Natural killer cell (primary cell): Measurements from ENCODE around the gene BEST1. TPM values are rescaled to one million over a fixed set of nuclear protein-coding genes. Genes with fewer than 3 reads are reported as not detected.

ENCODE experiments used
- ATAC-seq, 3 donors: fragments of 150-1000 bp in 2 of 3; fragments of 200-7000 bp in 1 of 3; cut with Tn5 transposase; 1 replicate in 1 of 3; 2 replicates in 2 of 3; pipeline ENCODE4 v1.10.0; 2021; ENCODE audit warnings: mild to moderate bottlenecking in 2 of 3, moderate library complexity in 2 of 3
- DNase-seq, 2 donors: peaks; one replicate each; pipeline versions ENCODE4 v3.0.0 to v3.0.0-alpha.2; 2013 to 2021; ENCODE audit warnings: mixed read lengths in 1 of 2
- H3K27ac ChIP-seq: one replicate; pipeline ENCODE4 v1.5.1; 2013; ENCODE audit warnings: mild to moderate bottlenecking, low read length
- H3K27me3 ChIP-seq: one replicate; pipeline ENCODE4 v1.6.1; 2013; ENCODE audit warnings: low read length; ENCODE audit not compliant: control insufficient read depth, insufficient read depth
- H3K36me3 ChIP-seq: one replicate; pipeline ENCODE4 v1.6.1; 2013; ENCODE audit warnings: low read length; ENCODE audit not compliant: control insufficient read depth, insufficient read depth
- H3K4me1 ChIP-seq: one replicate; pipeline ENCODE4 v1.6.1; 2013; ENCODE audit warnings: low read length; ENCODE audit not compliant: control insufficient read depth, insufficient read depth
- H3K4me3 ChIP-seq: one replicate; pipeline ENCODE4 v1.5.1; 2013; ENCODE audit warnings: low read length
- H3K9me3 ChIP-seq: one replicate; pipeline ENCODE4 v1.6.1; 2013; ENCODE audit warnings: low read length; ENCODE audit not compliant: control insufficient read depth, insufficient read depth
- H3K27ac Mint-ChIP-seq, 2 donors: one replicate each; pipeline ENCODE4 v1.8.0; 2022; ENCODE audit warnings: mild to moderate bottlenecking in 2 of 2, mixed read lengths in 2 of 2, moderate library complexity in 1 of 2
- H3K27me3 Mint-ChIP-seq, 2 donors: one replicate each; pipeline ENCODE4 v1.8.0; 2022; ENCODE audit warnings: low read depth in 2 of 2, mixed read lengths in 2 of 2
- H3K36me3 Mint-ChIP-seq: one replicate; pipeline ENCODE4 v1.8.0; 2022; ENCODE audit warnings: mixed read lengths
- H3K4me1 Mint-ChIP-seq, 2 donors: one replicate each; pipeline ENCODE4 v1.8.0; 2022; ENCODE audit warnings: mixed read lengths in 2 of 2
- H3K4me3 Mint-ChIP-seq: one replicate; pipeline ENCODE4 v1.8.0; 2022; ENCODE audit warnings: mild to moderate bottlenecking, moderate library complexity, mixed read lengths
- H3K9me3 Mint-ChIP-seq, 2 donors: one replicate each; pipeline ENCODE4 v1.8.0; 2022; ENCODE audit warnings: mixed read lengths in 2 of 2
- WGBS: methylation state at CpG from one replicate; pipeline ENCODE4 v1.1.7; 2013; ENCODE audit warnings: missing lambda C conversion rate; ENCODE audit not compliant: insufficient coverage; 5-methylcytosine and 5-hydroxymethylcytosine counted together
- intact Hi-C: fragments of 100-400 bp; cut with micrococcal nuclease; formaldehyde crosslinking; loops from one replicate; pipeline ENCODE4 v1.14.2; 2022
- total RNA-seq, 4 donors: library from RNA; stranded (reverse); fragments of 120-200 nt in 1 of 4; gene quantifications; one replicate each; pipeline versions ENCODE4 v1.2.3 to v1.2.4, GENCODE V29; 2013 to 2022
- TF ChIP-seq, protein P1 (sequence below): fragments of 200-600 bp; IDR thresholded peaks from one replicate; pipeline ENCODE4 v1.8.0; 2022; ENCODE audit warnings: antibody characterized with exemption

Gene BEST1
- total RNA-seq, 3 donors from 2014 or later (not counting 1 experiment from before 2014, with no cell fraction given): 0.32 to 2.0 (median 1.4) TPM

DNA sequence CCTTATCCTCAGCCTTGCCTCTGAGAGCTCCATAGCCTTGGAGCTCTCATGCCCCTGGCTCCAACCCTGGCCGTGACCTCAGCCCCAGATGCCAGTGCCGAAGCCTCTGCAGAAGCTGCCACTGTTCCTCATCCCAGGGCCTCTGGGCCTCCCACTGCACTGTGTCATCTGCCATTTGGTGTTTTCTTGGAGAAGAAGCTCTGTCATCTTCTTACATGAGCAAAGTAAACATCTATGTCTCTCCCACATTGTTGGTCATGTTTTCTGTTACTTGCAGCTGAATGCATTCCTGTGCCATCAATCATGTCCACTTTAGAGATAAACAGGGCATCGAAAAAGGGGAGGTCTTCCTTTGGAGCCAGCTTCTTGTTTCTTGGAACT, 62.3 kb downstream of the BEST1 start:
- TF ChIP-seq, protein P1, sequence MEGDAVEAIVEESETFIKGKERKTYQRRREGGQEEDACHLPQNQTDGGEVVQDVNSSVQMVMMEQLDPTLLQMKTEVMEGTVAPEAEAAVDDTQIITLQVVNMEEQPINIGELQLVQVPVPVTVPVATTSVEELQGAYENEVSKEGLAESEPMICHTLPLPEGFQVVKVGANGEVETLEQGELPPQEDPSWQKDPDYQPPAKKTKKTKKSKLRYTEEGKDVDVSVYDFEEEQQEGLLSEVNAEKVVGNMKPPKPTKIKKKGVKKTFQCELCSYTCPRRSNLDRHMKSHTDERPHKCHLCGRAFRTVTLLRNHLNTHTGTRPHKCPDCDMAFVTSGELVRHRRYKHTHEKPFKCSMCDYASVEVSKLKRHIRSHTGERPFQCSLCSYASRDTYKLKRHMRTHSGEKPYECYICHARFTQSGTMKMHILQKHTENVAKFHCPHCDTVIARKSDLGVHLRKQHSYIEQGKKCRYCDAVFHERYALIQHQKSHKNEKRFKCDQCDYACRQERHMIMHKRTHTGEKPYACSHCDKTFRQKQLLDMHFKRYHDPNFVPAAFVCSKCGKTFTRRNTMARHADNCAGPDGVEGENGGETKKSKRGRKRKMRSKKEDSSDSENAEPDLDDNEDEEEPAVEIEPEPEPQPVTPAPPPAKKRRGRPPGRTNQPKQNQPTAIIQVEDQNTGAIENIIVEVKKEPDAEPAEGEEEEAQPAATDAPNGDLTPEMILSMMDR: no peak
- Mint-ChIP-seq H3K9me3 (no peaks in the 10 kb centered on the region), H3K4me3 (no peak overlapping the region), H3K4me1 (peaks cover 0 to 6% of the 10 kb centered on the region in 2 donors), H3K36me3 (no peaks in the 10 kb centered on the region), H3K27ac (no peak overlapping the region), H3K27me3 (peaks cover 0 to 2% of the 10 kb centered on the region in 2 donors)
- Histone ChIP-seq H3K27me3 (no peaks in the 10 kb centered on the region), H3K36me3 (no peaks in the 10 kb centered on the region), H3K27ac (no peak overlapping the region), H3K4me3 (no peak overlapping the region), H3K9me3 (no peaks in the 10 kb centered on the region), H3K4me1 (peaks cover 4% of the 10 kb centered on the region)
- intact Hi-C loops: no loop called here
- DNase-seq (no peak), ATAC-seq (no peak)
- 90% methylated on average over 3 of the region's 3 CpGs for WGBS

DNA sequence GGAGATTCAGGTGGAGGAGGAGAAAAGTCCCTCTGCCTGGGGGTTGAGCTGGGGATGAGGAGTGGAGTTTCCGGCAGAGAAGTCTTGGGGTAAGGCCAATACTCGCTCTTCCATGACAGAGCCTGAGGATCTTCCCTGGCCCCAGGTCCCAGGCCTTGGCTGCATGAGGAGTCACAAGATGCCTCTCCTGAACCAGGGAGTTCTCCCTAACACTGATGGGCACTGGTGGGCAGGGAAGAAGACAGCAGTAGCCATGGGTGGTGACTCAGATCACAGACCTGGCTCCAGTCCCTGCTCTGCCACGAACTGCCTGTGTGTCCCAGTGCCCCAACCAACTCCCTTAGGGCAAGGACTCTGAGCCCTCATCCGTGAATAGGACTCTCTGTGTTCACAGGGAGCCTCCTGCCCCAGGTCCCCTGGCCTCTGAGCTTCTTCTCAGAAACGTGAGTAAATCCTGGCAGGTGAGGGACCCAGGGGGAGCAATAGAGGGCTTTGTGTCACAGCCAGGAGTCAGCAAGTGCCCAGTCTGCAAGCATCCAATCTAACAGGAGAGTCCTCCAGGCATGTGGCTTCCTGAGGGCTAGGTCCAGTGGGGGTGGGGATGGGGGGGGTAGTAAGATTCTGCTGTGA, 62.8 kb downstream of the BEST1 start:
- Mint-ChIP-seq H3K4me3 (no peak overlapping the region), H3K36me3 (no peaks in the 10 kb centered on the region), H3K4me1 (peaks cover 0 to 6% of the 10 kb centered on the region in 2 donors), H3K27me3 (peaks cover 0 to 2% of the 10 kb centered on the region in 2 donors), H3K9me3 (no peaks in the 10 kb centered on the region), H3K27ac (no peak overlapping the region)
- 81% methylated on average over 5 of the region's 5 CpGs for WGBS
- Histone ChIP-seq H3K4me1 (peaks cover 4% of the 10 kb centered on the region), H3K27me3 (no peaks in the 10 kb centered on the region), H3K9me3 (no peaks in the 10 kb centered on the region), H3K4me3 (no peak overlapping the region), H3K27ac (no peak overlapping the region), H3K36me3 (no peaks in the 10 kb centered on the region)
- ATAC-seq (no peak), DNase-seq (no peak)
- intact Hi-C loops: no loop called here
- TF ChIP-seq, protein P1: no peak

Other genes with a start within 250 kb of the BEST1 start
- gene MYRF, start 197.7 kb upstream of the BEST1 start, total RNA-seq: 10 to 100 TPM in 1 of 3 donors, 1 to 10 TPM in 2; 4.9 to 15.3 (median 7.3) TPM
- gene TMEM258, start 157.8 kb upstream of the BEST1 start, total RNA-seq: 10 to 100 TPM; 64.4 to 69.3 (median 66.1) TPM
- 10 to 100 TPM; 14.2 to 17.8 (median 17.5) TPM for gene FEN1, start 157.4 kb upstream of the BEST1 start, total RNA-seq
- 10 to 100 TPM in 2 of 3 donors, 1 to 10 TPM in 1; 9.3 to 17.2 (median 10.2) TPM for gene FADS1, start 133.3 kb upstream of the BEST1 start, total RNA-seq
- 10 to 100 TPM; 30.4 to 52.7 (median 34.4) TPM for gene FADS2, start 122.1 kb upstream of the BEST1 start, total RNA-seq
- gene FADS3, start 58.8 kb upstream of the BEST1 start, total RNA-seq: 10 to 100 TPM; 10.8 to 17.8 (median 11.5) TPM
- gene RAB3IL1, start 32.8 kb upstream of the BEST1 start, total RNA-seq: not detected
- 1,000 to 10,000 TPM; 1,067 to 1,951 (median 1,796) TPM for gene FTH1, start 17.3 kb downstream of the BEST1 start, total RNA-seq
- 10 to 100 TPM; 24.4 to 47.6 (median 27.3) TPM for gene INCENP, start 173.7 kb downstream of the BEST1 start, total RNA-seq
- not detected for gene SCGB1D1, start 239.9 kb downstream of the BEST1 start, total RNA-seq